Breast epithelium (tissue), 4 donors: ENCODE measurements around the gene CHAC2. TPM values are rescaled to one million over a fixed set of nuclear protein-coding genes. Genes with fewer than 3 reads are reported as not detected.

Experiments
- DNase-seq, 2 donors: peaks; one replicate each; pipeline ENCODE4 v3.0.0-alpha.2; 2019; ENCODE audit warnings: low spot score in 2 of 2
- H3K27ac ChIP-seq, 2 donors: fragments of 200-600 bp; sonication (generic) in 1 of 2; one replicate each; pipeline ENCODE4 v1.5.1; 2016 to 2019; ENCODE audit warnings: mild to moderate bottlenecking in 1 of 2
- H3K27me3 ChIP-seq, 2 donors: fragments of 200-600 bp; sonication (generic) in 1 of 2; one replicate each; pipeline versions ENCODE4 v1.5.1 to v1.6.0; 2017 to 2019; ENCODE audit warnings: control low read depth in 1 of 2, mild to moderate bottlenecking in 1 of 2
- H3K36me3 ChIP-seq: fragments of 200-600 bp; one replicate; pipeline ENCODE4 v1.5.1; 2019
- H3K4me1 ChIP-seq, 2 donors: fragments of 200-600 bp; sonication (generic); one replicate each; pipeline ENCODE4 v1.5.1; 2016 to 2019; ENCODE audit warnings: control low read depth in 1 of 2
- H3K4me3 ChIP-seq, 3 donors: fragments of 200-600 bp; sonication (generic); 1 replicate in 2 of 3; 2 replicates in 1 of 3; pipeline ENCODE4 v1.5.1; 2016 to 2019; ENCODE audit warnings: mild to moderate bottlenecking in 3 of 3, moderate library complexity in 2 of 3
- H3K9me3 ChIP-seq, 2 donors: fragments of 200-600 bp; sonication (generic) in 1 of 2; one replicate each; pipeline ENCODE4 v1.5.1; 2016 to 2019; ENCODE audit warnings: control low read depth in 1 of 2
- POLR2A ChIP-seq: fragments of 450-650 bp; IDR thresholded peaks from one replicate; pipeline ENCODE4 v1.6.1; 2016; ENCODE audit warnings: antibody characterized with exemption, mild to moderate bottlenecking, moderate library complexity
- POLR2AphosphoS5 ChIP-seq, 3 donors: sonication (generic); formaldehyde crosslinking; IDR thresholded peaks; one replicate each; pipeline ENCODE4 v1.6.1; 2017; ENCODE audit warnings: antibody characterized with exemption in 3 of 3
- intact Hi-C: fragments of 100-400 bp; cut with DNase I; formaldehyde crosslinking; loops from one replicate; pipeline ENCODE4 v1.15.1; 2023; ENCODE audit warnings: low total_unique reads
- total RNA-seq, 3 donors: library from RNA; depleted of rRNA; stranded (reverse); fragments of >200 nt; gene quantifications; one replicate each; pipeline ENCODE4 v1.1.0, GENCODE V29; 2016
- TF ChIP-seq, protein P1 (sequence below), 3 donors: fragments of 450-650 bp; IDR thresholded peaks; one replicate each; pipeline ENCODE4 v1.5.1; 2016 to 2017; ENCODE audit warnings: antibody characterized with exemption in 3 of 3, mild to moderate bottlenecking in 3 of 3, moderate library complexity in 3 of 3

Gene CHAC2
- total RNA-seq, 3 donors from 2014 or later: 1.2 to 5.1 (median 2.0) TPM

DNA sequence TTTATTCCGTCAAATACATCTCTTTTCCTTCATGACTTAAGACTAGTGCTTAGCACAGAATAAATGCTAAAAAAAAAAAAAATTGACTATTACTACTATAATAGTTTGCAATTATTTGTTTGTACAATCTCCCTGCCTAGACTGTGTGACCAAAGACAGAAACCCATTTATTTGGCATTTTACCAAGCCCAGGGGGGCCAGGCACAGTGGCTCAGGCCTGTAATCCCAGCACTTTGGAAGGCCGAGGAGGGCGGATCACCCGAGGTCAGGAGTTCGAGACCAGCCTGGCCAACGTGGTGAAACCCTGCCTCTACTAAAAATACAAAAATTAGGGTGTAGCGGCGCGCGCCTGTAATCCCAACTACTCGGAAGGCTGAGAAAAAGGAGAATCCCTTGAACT, 17.8 kb downstream of the CHAC2 start:
- Histone ChIP-seq H3K4me3 (peak overlapping the region; percentile 75 to 84 (median 76)), H3K27me3 (no peaks in the 10 kb centered on the region), H3K36me3 (no peaks in the 10 kb centered on the region), H3K9me3 (no peaks in the 10 kb centered on the region), H3K27ac (no peak overlapping the region), H3K4me1 (peaks cover 3 to 10% of the 10 kb centered on the region in 2 donors)
- intact Hi-C loops: loop anchor here (5.0 kb wide), 1 partner anchor 187 kb away; the partner anchor contains the start of gene PSME4
- no peak for TF ChIP-seq POLR2AphosphoS5 (IDR thresholded peaks at IDR 0.05)
- TF ChIP-seq, protein P1, sequence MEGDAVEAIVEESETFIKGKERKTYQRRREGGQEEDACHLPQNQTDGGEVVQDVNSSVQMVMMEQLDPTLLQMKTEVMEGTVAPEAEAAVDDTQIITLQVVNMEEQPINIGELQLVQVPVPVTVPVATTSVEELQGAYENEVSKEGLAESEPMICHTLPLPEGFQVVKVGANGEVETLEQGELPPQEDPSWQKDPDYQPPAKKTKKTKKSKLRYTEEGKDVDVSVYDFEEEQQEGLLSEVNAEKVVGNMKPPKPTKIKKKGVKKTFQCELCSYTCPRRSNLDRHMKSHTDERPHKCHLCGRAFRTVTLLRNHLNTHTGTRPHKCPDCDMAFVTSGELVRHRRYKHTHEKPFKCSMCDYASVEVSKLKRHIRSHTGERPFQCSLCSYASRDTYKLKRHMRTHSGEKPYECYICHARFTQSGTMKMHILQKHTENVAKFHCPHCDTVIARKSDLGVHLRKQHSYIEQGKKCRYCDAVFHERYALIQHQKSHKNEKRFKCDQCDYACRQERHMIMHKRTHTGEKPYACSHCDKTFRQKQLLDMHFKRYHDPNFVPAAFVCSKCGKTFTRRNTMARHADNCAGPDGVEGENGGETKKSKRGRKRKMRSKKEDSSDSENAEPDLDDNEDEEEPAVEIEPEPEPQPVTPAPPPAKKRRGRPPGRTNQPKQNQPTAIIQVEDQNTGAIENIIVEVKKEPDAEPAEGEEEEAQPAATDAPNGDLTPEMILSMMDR (IDR thresholded peaks at IDR 0.05): no peak
- no peak for DNase-seq

- Histone ChIP-seq H3K4me1 (peaks cover 3 to 10% of the 10 kb centered on the region in 2 donors), H3K4me3 (peak overlapping the region; percentile 75 to 84 (median 76)), H3K9me3 (no peaks in the 10 kb centered on the region), H3K27ac (peak overlapping the region; percentile 84 to 86), H3K36me3 (no peaks in the 10 kb centered on the region), H3K27me3 (no peaks in the 10 kb centered on the region)
- intact Hi-C loops: loop anchor here (5.0 kb wide), 1 partner anchor 186 kb away; the partner anchor contains the start of gene PSME4
- DNase-seq: no peak
- TF ChIP-seq, protein P1 (IDR thresholded peaks at IDR 0.05): no peak
- no peak for TF ChIP-seq POLR2AphosphoS5 (IDR thresholded peaks at IDR 0.05)
- no peak for TF ChIP-seq POLR2A
Measured at GRCh38 chr2:53786352-53786704, 18.7 kb downstream of the CHAC2 start.

DNA sequence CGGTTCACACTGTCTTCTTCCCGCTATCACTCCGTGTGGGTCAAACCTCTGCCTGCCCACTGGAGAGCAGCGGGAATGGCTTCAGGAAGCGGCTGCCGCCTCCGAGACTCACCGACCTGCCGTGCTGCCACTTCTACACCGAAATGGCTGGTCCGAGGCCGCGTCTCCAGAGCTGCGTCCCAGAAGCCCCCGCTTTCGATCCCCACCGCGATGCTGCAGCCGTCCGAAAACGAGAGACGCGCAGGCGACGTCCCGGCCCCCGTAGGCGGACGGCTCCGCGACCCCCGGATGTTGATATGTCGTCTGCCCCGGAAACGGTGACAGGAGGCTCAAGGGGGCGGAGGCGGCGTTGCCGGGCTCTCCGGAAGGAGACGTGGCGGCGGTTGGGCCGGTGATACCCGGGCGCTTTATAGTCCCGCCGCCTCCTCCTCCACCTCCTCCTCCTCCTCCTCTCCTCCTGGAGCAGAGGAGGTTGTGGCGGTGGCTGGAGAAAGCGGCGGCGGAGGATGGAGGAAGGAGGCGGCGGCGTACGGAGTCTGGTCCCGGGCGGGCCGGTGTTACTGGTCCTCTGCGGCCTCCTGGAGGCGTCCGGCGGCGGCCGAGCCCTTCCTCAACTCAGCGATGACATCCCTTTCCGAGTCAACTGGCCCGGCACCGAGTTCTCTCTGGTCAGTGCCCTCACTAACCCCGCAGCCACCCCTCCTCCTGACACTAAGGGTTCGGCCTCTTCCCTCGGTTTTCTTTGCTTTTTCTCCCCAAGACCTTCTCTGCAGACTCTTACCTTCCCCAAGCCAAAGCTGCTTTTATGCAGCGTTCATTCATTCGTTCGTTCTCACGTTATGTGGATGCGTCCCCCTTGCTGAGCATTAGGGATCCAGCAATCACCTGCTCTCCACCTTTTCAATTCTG, 19.4 kb downstream of the CHAC2 start, which contains the start of the genes ASB3 and ERLEC1:
Gene ASB3 (minus strand): TSS at position 249 of the 909 bp plus-strand sequence. CDS start 21,381 bp downstream, outside the sequence.
Gene ERLEC1 (plus strand): TSS at position 340 of the 909 bp plus-strand sequence. CDS start 167 bp downstream, at position 507.
- no peaks in the 10 kb centered on the region for H3K36me3 ChIP-seq
- peak within 1 kb of the TSS; percentile 75 to 84 (median 76) for H3K4me3 ChIP-seq
- no peaks in the 10 kb centered on the region for H3K27me3 ChIP-seq
- peak; percentile 75 to 84 for DNase-seq
- peaks cover 3 to 10% of the 10 kb centered on the region in 2 donors for H3K4me1 ChIP-seq
- intact Hi-C loops: loop anchor here (5.0 kb wide), 1 partner anchor 185 kb away; the partner anchor contains the start of gene PSME4
- peak within 1 kb of the TSS; percentile 84 to 86 for H3K27ac ChIP-seq
- no peaks in the 10 kb centered on the region for H3K9me3 ChIP-seq
- TF ChIP-seq POLR2A (no peak), POLR2AphosphoS5 (IDR thresholded peaks at IDR 0.05) (peak; percentile 57 to 85 (median 66))

- no peak for DNase-seq
- peaks cover 3 to 10% of the 10 kb centered on the region in 2 donors for H3K4me1 ChIP-seq
Measured at GRCh38 chr2:53787614-53788289, 20.1 kb downstream of the CHAC2 start.

GRCh38 chr2:53793261-53793660, 25.7 kb downstream of the CHAC2 start:
- intact Hi-C loops: no loop called here
- Histone ChIP-seq H3K27me3 (no peaks in the 10 kb centered on the region), H3K27ac (no peak overlapping the region), H3K36me3 (no peaks in the 10 kb centered on the region), H3K4me3 (no peak overlapping the region), H3K4me1 (no peaks in the 10 kb centered on the region), H3K9me3 (no peaks in the 10 kb centered on the region)
- TF ChIP-seq, protein P1 (IDR thresholded peaks at IDR 0.05): no peak
- TF ChIP-seq POLR2AphosphoS5 (IDR thresholded peaks at IDR 0.05): no peak
- TF ChIP-seq POLR2A: no peak
- DNase-seq: no peak

More at GRCh38 chr2:53787614-53788289, 20.1 kb downstream of the CHAC2 start:
- Histone ChIP-seq H3K9me3 (no peaks in the 10 kb centered on the region), H3K4me3 (peak overlapping the region; percentile 75 to 84 (median 76)), H3K27ac (peak overlapping the region; percentile 84 to 86), H3K36me3 (no peaks in the 10 kb centered on the region), H3K27me3 (no peaks in the 10 kb centered on the region)
- intact Hi-C loops: loop anchor here (5.0 kb wide), 1 partner anchor 185 kb away; the partner anchor contains the start of gene PSME4
- TF ChIP-seq, protein P1 (IDR thresholded peaks at IDR 0.05): no peak
- TF ChIP-seq POLR2AphosphoS5 (IDR thresholded peaks at IDR 0.05): no peak
- no peak for TF ChIP-seq POLR2A
